NCI-H2081 treated with DMSO at 0.1 percent for 48 hours (cell line): ENCODE results near the gene ZNF286A.
A peak's percentile ranks its signal among the peaks of the same experiment; 100 is the strongest.
"Not testable (repeated sequence)": the region's sequence is repeated elsewhere in the genome, so short reads cannot be mapped to it uniquely, and the experiment has no call there.

Source experiments
- DNase-seq: peaks from one replicate; lab custom pipeline; 2025; lab: John Stamatoyannopoulos, UW

The ZNF286A gene

DNA sequence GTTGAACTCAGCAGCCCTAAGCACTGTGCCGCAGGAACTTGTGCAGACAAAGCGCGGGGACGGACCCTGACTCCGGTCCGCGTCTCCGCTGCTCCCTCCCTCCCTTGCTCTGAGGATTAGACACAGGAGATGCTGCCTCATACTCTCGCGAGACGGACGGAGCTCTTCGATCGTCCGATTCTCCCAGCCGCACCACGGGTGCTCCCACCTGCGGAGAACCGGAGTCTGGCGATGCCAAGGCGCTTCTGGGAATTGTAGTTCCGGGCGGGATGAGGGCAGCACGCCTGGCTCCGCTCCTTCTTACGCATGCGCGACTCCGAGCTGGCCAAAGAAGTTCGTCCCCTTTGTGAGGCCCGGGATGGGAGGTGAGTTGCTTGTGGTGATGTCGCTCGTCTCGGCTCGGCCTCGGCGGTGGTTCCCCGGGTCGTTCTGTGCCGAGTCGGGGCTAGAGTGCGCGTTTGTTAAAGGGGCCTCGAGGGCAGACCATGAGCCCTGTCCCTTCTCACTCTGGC lies at the start of gene ZNF286A:
Gene ZNF286A (plus strand): TSS at position 340 of the 512 bp plus-strand sequence. CDS start 578 bp downstream, outside the sequence.
- DNase-seq, result peak; percentile 83

DNA sequence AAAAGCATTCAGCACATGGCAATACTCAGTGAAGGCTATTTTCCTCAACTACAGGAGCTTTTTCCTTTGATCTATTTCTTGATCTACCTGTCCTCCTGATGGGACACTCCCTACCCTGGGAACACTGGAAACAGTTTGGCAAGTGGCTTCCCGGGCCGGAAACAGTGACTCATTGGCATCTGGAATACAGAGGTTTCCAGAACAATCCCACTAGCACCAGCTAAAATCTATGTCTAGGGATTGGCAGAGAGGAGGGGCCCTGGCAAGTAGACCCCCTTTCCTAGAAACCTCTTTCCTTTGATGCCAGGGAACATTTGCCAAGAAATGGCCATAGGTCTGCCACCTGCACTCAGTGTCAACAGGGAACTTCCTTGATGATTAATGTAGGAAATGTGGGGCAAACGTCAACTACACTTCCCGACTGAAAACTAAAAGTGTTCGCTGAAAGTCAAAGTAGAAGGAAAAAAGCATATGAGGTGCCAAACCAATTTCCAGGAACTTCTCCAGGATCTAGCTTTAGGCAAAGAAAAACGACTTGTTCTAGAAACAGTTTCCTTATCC lies 49.6 kb upstream of the ZNF286A start:
- no peak for DNase-seq

DNA sequence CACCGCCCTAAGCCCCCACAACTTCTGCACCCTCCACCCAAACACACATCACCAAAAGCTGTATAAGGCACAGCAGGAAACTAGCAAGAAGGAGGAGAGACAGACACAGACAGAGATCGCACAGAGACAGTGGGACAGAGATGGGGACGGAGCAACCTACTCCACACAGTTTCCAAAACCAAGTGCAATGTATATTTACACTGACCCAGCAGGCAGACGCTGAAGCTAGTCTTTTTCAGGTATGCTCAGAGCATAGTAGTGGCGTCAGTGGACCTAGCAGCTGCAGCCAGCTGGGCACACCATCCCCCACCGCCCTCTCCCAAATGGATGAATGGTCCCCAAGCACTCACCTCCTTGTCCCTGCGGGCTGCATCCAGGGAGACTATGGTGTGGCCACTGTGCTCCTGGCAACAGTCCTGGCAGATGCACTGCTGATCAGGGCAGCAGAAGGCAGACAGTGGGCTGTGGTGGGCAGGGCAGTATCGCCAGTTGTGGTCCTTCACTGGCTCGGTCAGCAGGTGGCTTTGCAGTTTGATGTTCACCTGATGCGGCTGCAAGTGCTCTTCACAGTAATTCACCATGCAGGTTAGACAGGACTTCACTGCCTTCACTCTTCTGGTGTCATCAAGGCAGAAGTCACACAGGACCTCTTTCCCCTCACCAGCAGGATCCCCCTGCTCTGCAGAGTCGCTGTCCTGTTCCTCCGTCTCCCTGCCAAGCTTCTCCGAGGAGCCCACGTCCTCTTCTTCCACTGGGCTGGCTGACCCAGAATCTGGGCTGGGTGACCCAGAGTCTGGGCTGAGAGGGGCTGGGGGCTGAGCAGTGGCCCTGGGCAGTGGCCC lies 48.6 kb upstream of the ZNF286A start:
- DNase-seq, result no peak

GRCh38 chr17:15651583-15652110 lies 47.9 kb upstream of the ZNF286A start:
- DNase-seq, result no peak

DNA sequence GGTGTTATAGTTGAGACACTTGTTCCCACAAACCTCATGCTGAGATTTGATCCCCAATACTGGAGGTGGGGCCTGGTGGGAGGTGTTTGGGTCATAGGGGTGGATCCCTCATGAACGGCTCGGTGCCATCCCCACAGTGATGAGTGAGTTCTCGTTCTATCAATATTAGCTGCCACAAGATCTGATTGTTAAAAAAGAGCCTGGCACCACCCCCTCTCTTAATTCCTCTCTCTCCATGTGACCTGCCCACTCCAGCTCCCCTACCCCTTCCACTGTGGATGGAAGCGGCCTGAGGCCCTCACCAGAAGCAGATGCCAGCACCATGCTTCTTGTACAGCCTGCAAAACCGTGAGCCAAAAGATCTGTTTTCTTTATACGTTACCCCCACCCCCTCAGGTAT lies 46.6 kb upstream of the ZNF286A start:
- DNase-seq, result no peak

DNA sequence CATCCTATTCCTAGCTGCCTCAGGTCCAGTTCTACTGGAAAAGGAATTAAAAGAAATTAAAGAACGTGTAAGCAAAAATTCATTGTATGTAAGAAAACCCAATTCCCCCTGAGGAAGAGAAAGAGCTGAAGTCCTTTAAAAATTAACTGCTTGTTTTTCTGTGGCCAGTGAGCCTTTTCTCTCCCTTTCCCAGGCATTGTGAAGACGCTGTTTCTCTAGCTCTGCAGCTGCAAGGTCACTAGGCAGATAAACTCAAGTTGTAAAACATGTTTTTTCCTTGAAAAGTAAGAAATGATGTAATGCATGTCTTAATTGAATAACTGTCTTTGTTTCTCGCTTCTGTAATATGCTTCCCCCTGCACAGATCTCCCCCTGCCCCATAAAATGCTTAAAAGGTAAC lies 45.2 kb upstream of the ZNF286A start:
- not testable (repeated sequence) for DNase-seq

GRCh38 chr17:15654886-15655561 lies 44.5 kb upstream of the ZNF286A start:
- no peak for DNase-seq

GRCh38 chr17:15657868-15658267 lies 41.7 kb upstream of the ZNF286A start:
- DNase-seq, result no peak

- DNase-seq, result no peak
Observed at GRCh38 chr17:15658296-15658695, 41.3 kb upstream of the ZNF286A start.

GRCh38 chr17:15659236-15659635 lies 40.3 kb upstream of the ZNF286A start:
- DNase-seq, result no peak

DNA sequence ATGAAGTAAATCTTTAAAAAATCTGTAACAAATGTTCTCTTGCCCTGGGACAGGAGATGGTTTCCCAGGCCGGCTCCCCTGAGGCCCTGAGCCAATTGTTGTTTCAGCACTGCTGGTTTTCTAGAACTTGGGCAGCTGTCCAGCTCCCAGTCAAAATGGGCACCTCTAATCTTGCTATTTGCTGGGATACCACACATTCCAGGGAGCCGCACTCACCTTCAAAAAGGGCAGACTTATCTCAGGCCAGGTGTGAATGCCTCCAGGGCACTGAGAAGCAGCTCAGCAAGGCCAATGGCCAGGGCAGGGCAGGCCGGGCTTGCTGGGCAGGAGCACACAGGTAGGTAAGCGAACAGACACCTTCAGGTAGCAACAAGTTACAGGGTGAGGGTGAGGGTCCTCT lies 39.9 kb upstream of the ZNF286A start:
- no peak for DNase-seq

DNA sequence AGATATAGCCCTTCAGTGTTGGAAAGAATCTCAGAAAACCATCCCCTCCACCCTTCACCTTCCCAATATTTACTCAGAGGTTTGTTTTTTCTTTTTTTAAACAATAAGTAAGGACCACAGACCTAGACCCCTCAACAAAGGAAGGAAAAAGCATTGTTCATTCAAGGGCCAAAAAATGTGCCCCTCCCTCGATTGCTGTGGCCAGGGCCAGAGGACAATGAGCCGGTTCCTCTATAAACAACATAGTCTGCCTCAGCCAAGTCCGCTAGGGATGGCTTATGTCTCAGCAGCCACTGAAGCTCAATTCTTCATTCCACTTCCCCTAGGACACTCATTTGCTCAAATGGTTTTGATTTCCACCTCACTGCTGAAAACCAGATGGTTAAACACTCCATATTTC lies 39.5 kb upstream of the ZNF286A start:
- DNase-seq, result no peak

DNA sequence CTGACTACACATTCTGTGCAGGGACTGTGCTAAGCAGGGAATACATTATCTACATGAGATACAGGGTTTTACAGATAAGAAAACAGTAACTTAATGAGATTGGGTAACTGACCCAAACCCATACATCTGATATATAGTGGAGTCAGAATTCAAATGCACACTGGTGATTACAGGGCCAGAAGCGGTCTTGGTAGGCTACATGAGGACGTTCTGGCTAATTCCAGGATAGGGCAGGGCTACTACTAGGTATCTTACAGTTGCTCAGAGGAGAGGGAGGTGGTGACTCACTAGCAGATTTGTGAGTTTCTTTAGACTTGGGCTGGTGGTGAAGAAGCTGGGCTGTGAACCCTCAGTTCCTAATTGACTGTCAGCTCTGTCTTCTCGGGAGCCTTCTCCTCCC lies 36.9 kb upstream of the ZNF286A start:
- DNase-seq, result no peak

DNA sequence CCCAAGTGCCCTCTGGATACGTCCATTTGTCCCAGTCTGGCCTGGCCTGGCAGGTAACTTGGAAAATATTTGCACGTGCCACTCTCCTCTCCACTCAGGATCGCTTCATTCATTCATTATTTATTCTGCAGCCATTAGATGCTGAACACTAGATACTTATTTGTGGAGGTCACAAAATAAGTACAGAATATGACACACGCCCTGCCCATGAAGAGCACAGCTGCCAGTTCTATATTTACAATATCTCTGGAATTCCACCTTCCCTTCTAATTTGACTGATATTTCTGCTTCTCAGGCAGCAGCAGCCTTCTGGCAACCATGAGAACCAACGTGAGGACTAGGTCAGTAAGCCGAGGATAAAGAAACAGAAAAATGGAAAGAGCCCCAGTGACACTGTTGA lies 36.4 kb upstream of the ZNF286A start:
- DNase-seq, result no peak

GRCh38 chr17:15663691-15664090 lies 35.9 kb upstream of the ZNF286A start:
- no peak for DNase-seq

- DNase-seq, result not testable (repeated sequence)
Observed at GRCh38 chr17:15669526-15669925, 30.0 kb upstream of the ZNF286A start.

- DNase-seq, result not testable (repeated sequence)
Observed at GRCh38 chr17:15674640-15675039, 24.9 kb upstream of the ZNF286A start.

GRCh38 chr17:15675991-15676390 lies 23.6 kb upstream of the ZNF286A start:
- not testable (repeated sequence) for DNase-seq

DNA sequence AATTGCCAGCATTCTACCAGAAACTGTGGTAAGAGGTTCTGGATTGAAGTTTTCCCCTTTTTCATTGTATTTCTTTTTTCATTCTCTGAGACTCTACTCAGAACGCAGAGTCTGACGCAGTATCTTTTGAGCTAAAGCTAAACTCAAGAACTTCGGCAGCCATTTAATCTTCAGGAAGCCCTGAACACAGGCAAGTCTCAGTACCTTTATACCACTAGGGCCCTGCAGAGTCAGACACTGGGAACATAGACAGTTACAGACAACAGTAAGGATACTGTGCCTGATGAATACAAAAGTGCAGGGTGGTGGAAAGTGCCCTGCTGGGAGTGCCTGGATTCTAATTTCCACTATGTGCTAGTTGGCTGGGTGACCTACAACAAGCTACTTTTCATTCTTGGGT lies 16.4 kb upstream of the ZNF286A start:
- DNase-seq, result not testable (repeated sequence)

DNA sequence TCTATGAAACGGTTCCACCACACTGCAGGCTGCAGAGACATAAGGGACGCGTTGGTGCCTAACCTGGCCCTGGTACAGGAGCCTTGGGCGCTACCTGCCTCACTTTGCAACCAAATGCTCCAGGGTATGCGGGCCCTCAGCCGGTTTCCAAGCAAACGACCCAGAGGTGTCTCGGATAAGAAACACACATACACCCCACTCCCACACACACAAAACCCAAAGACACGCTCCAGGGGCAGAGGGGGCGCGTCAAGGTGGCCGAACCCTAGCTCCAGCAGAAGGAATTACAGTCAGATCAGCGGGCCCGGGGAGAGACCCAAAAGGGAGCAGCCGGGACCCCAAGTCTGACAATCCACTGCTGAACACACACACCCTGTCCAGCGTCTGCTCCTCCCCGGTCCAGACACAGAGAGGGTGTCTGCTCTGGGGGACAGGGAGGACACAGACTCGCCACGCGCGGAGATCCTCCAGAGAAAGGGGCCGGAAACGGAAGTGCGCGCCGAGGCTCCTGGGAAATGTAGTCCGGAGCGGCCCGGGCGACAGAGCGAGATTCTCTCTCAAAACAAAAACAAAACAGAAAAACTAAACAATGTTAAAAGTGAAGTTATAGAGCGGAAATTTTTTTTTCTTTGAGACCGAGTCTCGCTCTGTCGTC lies 15.6 kb upstream of the ZNF286A start, which contains the start of gene TRIM16:
Gene TRIM16 (minus strand): TSS at position 488 of the 655 bp plus-strand sequence. CDS start 32,702 bp downstream, outside the sequence.
- not testable (repeated sequence) for DNase-seq

DNA sequence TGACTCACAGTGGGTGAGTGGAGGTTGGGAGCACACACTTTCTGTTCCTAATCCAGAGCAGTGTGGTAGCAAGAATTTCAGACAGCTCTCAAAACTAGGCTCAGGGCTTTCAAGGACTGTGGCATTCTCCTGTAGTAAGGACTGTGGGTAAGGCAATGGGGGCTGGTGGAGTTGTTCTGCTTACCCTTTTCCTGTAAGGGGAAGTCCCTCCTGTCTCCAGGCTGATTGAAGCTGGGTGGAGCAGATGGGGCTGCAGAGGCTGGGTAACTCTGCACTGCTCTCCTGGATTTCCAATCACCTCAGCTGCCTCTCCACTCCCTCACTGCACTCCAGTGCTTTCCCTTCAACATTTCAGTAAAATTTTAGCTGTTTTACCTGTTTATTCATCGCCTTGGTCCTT lies 12.1 kb upstream of the ZNF286A start:
- not testable (repeated sequence) for DNase-seq

- DNase-seq, result not testable (repeated sequence)
Observed at GRCh38 chr17:15698967-15699366, 585 bp upstream of the ZNF286A start.
